ENCODE data around the gene VWA8. TPM values are rescaled to one million over a fixed set of nuclear protein-coding genes. Genes with fewer than 3 reads are reported as not detected.
"Not testable (repeated sequence)": the region's sequence is repeated elsewhere in the genome, so short reads cannot be mapped to it uniquely, and the experiment has no call there.

VWA8 gene
- total and polyA plus RNA-seq, 12 donors, result 7.5 to 71.6 (median 54.3) TPM

DNA sequence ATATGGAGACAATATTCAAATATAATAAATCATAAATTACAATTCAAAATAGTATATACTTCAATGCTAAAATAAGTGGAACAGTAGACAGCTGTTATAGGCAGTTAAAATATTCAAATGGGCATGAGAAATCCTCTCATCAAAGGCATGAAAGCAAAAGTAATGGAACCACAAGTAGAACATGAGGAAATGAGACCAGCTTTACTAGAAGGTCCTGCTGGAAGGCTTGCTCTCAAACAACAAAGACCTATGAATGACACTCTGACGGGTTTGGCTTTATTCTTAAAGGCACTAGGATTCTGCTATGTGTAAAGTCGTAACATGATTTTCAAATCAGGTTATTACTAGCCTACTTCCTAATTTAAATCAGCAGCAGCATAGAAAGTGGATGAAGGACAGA is 148.1 kb downstream of the VWA8 start:
- 92 to 97% methylated on average over 2 of the region's 2 CpGs for WGBS, 2 donors
- no peak for ATAC-seq
- Histone ChIP-seq H3K27ac (peak overlapping the region in 1 of 10 donors; percentile 71), H3K9me3 (peaks cover 0 to 8% (median 0%) of the 10 kb centered on the region in 11 donors), H3K27me3 (no peaks in the 10 kb centered on the region), H3K4me1 (peaks cover 0 to 17% (median 11%) of the 10 kb centered on the region in 9 donors), H3K36me3 (peaks cover 0 to 60% (median 22%) of the 10 kb centered on the region in 9 donors), H3K4me3 (no peak overlapping the region)
- intact Hi-C loops (cut with DNase I), result no loop called here
- no peak for DNase-seq
- TF ChIP-seq, protein P1, sequence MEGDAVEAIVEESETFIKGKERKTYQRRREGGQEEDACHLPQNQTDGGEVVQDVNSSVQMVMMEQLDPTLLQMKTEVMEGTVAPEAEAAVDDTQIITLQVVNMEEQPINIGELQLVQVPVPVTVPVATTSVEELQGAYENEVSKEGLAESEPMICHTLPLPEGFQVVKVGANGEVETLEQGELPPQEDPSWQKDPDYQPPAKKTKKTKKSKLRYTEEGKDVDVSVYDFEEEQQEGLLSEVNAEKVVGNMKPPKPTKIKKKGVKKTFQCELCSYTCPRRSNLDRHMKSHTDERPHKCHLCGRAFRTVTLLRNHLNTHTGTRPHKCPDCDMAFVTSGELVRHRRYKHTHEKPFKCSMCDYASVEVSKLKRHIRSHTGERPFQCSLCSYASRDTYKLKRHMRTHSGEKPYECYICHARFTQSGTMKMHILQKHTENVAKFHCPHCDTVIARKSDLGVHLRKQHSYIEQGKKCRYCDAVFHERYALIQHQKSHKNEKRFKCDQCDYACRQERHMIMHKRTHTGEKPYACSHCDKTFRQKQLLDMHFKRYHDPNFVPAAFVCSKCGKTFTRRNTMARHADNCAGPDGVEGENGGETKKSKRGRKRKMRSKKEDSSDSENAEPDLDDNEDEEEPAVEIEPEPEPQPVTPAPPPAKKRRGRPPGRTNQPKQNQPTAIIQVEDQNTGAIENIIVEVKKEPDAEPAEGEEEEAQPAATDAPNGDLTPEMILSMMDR (IDR thresholded peaks at IDR 0.05), result no peak

DNA sequence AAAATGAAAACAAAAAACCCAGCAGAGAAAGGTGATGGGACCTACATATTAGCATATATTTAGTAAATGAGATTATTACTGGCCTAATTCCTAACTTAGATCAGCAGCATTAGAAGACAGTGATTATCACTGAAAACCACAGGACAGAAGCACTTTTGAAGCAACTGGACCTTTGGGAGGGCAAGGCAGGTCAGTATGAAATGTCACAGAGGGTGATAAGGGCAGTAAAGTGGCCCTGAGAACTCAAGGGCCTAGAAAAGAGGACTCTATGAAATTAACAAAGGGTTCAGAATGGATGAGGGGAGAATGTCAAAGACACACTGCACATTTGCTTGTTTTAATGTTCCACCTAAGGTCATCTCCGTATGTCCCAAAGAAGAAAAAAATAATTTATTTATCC is 148.7 kb downstream of the VWA8 start:
- Histone ChIP-seq H3K4me3 (no peak overlapping the region), H3K4me1 (peaks cover 0 to 17% (median 11%) of the 10 kb centered on the region in 9 donors), H3K36me3 (peaks cover 0 to 62% (median 22%) of the 10 kb centered on the region in 9 donors), H3K27me3 (no peaks in the 10 kb centered on the region), H3K9me3 (peaks cover 0 to 8% (median 0%) of the 10 kb centered on the region in 11 donors), H3K27ac (peak overlapping the region in 7 of 10 donors; percentile 13 to 71 (median 45))
- ATAC-seq (peak in 2 of 8 donors; percentile 44 to 47), DNase-seq (no peak)
- 86% methylated on average over 1 of the region's 1 CpG for WGBS, 2 donors
- intact Hi-C loops (cut with DNase I), result no loop called here
- TF ChIP-seq, protein P1 (IDR thresholded peaks at IDR 0.05), result no peak

DNA sequence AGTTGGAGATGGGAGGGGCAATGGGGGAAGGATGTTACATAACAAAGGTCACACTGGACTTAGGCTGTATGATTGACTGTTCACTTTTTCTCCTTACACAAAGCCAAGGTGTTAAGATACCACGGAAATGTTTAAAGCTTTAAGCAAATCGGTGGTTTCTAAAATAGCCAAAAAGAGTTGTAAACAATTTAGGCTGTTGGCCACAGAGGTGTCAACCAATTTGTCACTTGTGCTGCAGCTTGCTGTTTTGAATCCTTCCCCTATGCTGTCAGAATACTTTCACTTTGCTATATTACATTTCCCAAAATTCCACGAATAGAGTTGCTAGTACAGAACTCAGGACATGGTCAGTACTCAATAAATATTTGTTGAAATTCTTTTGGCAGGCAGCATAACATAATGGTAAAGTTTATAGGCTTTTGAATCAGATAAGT is 149.3 kb downstream of the VWA8 start:
- peaks cover 0 to 17% (median 11%) of the 10 kb centered on the region in 9 donors for H3K4me1 ChIP-seq
- no peaks in the 10 kb centered on the region for H3K27me3 ChIP-seq
- ATAC-seq (peak in 4 of 8 donors; percentile 40 to 64 (median 60)), DNase-seq (no peak)
- H3K27ac ChIP-seq, result peak overlapping the region in 7 of 10 donors; percentile 13 to 71 (median 45)
- H3K9me3 ChIP-seq, result peaks cover 0 to 8% (median 0%) of the 10 kb centered on the region in 11 donors
- peaks cover 0 to 66% (median 21%) of the 10 kb centered on the region in 9 donors for H3K36me3 ChIP-seq
- H3K4me3 ChIP-seq, result peak overlapping the region in 1 of 10 donors; percentile 17
- intact Hi-C loops (cut with DNase I), result no loop called here
- WGBS, 2 donors, result 23 to 31% methylated on average over 3 of the region's 3 CpGs
- TF ChIP-seq, protein P1 (IDR thresholded peaks at IDR 0.05), result no peak

DNA sequence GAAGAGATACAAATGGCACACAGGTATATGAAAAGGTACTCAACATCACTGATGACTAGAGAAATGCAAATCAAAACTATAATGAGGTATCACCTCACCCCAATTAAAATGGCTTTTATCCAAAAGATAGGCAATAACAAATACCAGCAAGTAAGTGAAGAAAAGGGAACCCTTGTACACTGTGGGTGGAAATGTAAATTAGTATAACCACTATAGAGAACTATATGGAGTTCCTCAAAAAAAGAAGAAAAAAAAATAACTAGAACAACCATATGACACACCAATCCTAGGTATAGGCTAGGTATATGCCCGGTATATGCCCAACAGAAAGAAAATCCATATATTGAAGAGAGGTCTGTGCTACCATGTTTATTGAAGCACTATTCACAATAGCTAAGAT is 150.9 kb downstream of the VWA8 start:
- no peak for DNase-seq
- TF ChIP-seq, protein P1 (IDR thresholded peaks at IDR 0.05), result no peak
- no peak overlapping the region for H3K4me3 ChIP-seq
- H3K36me3 ChIP-seq, result peaks cover 0 to 66% (median 9%) of the 10 kb centered on the region in 9 donors
- WGBS, 2 donors, result 98 to 100% methylated on average over 1 of the region's 1 CpG
- H3K9me3 ChIP-seq, result peaks cover 0 to 3% (median 0%) of the 10 kb centered on the region in 11 donors
- peaks cover 0 to 17% (median 11%) of the 10 kb centered on the region in 9 donors for H3K4me1 ChIP-seq
- no peak for ATAC-seq
- H3K27ac ChIP-seq, result no peak overlapping the region
- intact Hi-C loops (cut with DNase I), result no loop called here
- H3K27me3 ChIP-seq, result no peaks in the 10 kb centered on the region

- Histone ChIP-seq H3K9me3 (peaks cover 0 to 14% (median 0%) of the 10 kb centered on the region in 11 donors), H3K36me3 (peaks cover 0 to 77% (median 16%) of the 10 kb centered on the region in 9 donors)
- ATAC-seq; intact Hi-C loops (cut with DNase I); DNase-seq; H3K4me1 ChIP-seq; H3K4me3 ChIP-seq; H3K27me3 ChIP-seq; H3K27ac ChIP-seq: not testable (repeated sequence)
- WGBS, 2 donors, result 96 to 97% methylated on average over 3 of the region's 3 CpGs
These were observed 157.5 kb downstream of the VWA8 start for GRCh38 chr13:41803445-41803735.

Measured in heart right ventricle (tissue), 16 donors.